HG03045 (cell line): Measurements from ENCODE around the gene SCARB1.

Experiments
- ATAC-seq: cut with Tn5 transposase; IDR thresholded peaks from one replicate; pipeline ENCODE4 v1.9.1; 2021; ENCODE audit warnings: mild to moderate bottlenecking, moderate library complexity; ENCODE audit not compliant: unreplicated experiment

The SCARB1 gene

GRCh38 chr12:124750149-124750656, 113.5 kb downstream of the SCARB1 start:
- no peak for ATAC-seq

- no peak for ATAC-seq
Observed at GRCh38 chr12:124749725-124750124, 113.9 kb downstream of the SCARB1 start.

GRCh38 chr12:124747426-124748161, 116.1 kb downstream of the SCARB1 start:
- ATAC-seq: no peak

GRCh38 chr12:124746649-124747425, 116.8 kb downstream of the SCARB1 start:
- ATAC-seq: no peak

- no peak for ATAC-seq
Observed at GRCh38 chr12:124745891-124746570, 117.6 kb downstream of the SCARB1 start.

GRCh38 chr12:124745465-124745890, 118.2 kb downstream of the SCARB1 start:
- no peak for ATAC-seq

GRCh38 chr12:124744659-124745464, 118.8 kb downstream of the SCARB1 start:
- ATAC-seq: no peak

GRCh38 chr12:124744273-124744640, 119.4 kb downstream of the SCARB1 start:
- no peak for ATAC-seq

GRCh38 chr12:124743479-124744272, 120.0 kb downstream of the SCARB1 start:
- ATAC-seq: no peak

- ATAC-seq: no peak
Observed at GRCh38 chr12:124742678-124743077, 121.0 kb downstream of the SCARB1 start.

GRCh38 chr12:124742111-124742510, 121.6 kb downstream of the SCARB1 start:
- ATAC-seq: no peak

GRCh38 chr12:124741211-124741610, 122.5 kb downstream of the SCARB1 start:
- no peak for ATAC-seq

- ATAC-seq: no peak
Observed at GRCh38 chr12:124740691-124741137, 123.0 kb downstream of the SCARB1 start.

- ATAC-seq: no peak
Observed at GRCh38 chr12:124739953-124740561, 123.6 kb downstream of the SCARB1 start.

GRCh38 chr12:124738636-124739467, 124.8 kb downstream of the SCARB1 start:
- ATAC-seq: no peak

- no peak for ATAC-seq
Observed at GRCh38 chr12:124737772-124738635, 125.7 kb downstream of the SCARB1 start.

GRCh38 chr12:124737040-124737419, 126.6 kb downstream of the SCARB1 start:
- no peak for ATAC-seq
